B cell (primary cell): ENCODE data around the gene ERC2.

Experiments used
- CTCF ChIP-seq: fragments of 200-600 bp; IDR thresholded peaks from one replicate; pipeline ENCODE4 v1.8.0; 2022; ENCODE audit warnings: antibody characterized with exemption, mild to moderate bottlenecking
- EZH2 ChIP-seq: IDR thresholded peaks from 2 replicates; pipeline ENCODE4 v1.6.1; 2012; ENCODE audit warnings: borderline replicate concordance, low read depth, mild to moderate bottlenecking, moderate library complexity, low read length; ENCODE audit not compliant: insufficient read depth, poor library complexity, severe bottlenecking

DNA sequence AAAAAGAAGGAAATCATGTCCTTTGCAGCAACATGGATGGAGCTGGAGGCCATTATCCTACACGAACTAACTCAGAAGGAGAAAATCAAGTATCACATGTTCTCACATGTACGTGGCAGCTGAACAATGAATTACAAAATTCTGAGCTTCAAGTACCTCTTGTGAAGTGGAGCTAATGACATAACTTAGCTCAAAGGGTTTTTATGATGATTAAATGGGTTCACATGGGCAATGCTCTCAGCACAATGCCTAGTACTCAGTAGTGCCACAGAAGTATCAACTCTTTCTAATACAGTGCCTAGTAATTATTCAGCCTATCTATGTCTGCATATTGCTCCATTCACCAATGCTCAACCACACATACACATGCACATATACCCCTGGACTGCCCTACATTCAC, 573.7 kb downstream of the ERC2 start:
- no peak for TF ChIP-seq CTCF
- no peak for TF ChIP-seq EZH2
